GM18868 (cell line): ENCODE data around the gene OR8B4.
"Not testable (repeated sequence)": the region's sequence is repeated elsewhere in the genome, so short reads cannot be mapped to it uniquely, and the experiment has no call there.

ENCODE experiments used
- ATAC-seq: cut with Tn5 transposase; IDR thresholded peaks from one replicate; pipeline ENCODE4 v1.9.1; 2021; ENCODE audit warnings: mild to moderate bottlenecking, moderate library complexity; ENCODE audit not compliant: unreplicated experiment

OR8B4 gene, protein sequence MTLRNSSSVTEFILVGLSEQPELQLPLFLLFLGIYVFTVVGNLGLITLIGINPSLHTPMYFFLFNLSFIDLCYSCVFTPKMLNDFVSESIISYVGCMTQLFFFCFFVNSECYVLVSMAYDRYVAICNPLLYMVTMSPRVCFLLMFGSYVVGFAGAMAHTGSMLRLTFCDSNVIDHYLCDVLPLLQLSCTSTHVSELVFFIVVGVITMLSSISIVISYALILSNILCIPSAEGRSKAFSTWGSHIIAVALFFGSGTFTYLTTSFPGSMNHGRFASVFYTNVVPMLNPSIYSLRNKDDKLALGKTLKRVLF

DNA sequence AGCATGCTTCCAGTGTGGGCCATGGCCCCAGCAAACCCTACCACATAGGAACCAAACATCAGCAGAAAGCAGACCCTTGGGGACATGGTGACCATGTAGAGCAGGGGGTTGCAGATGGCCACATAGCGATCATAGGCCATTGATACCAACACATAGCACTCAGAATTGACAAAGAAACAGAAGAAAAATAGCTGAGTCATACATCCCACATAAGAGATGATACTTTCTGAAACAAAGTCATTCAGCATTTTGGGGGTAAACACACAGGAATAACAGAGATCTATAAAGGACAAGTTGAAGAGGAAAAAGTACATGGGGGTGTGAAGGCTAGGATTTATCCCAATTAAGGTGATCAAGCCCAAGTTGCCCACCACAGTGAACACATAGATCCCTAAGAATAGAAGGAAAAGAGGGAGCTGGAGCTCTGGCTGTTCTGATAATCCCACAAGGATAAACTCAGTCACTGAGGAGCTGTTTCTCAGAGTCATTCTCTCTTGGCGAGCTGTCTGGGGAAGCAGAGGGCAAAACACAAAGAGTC is at the start of gene OR8B4:
Gene OR8B4, minus strand, starts transcription at position 488 of the 538 bp plus-strand sequence. Its CDS starts 0 bp downstream, at position 488.
- no peak for ATAC-seq

DNA sequence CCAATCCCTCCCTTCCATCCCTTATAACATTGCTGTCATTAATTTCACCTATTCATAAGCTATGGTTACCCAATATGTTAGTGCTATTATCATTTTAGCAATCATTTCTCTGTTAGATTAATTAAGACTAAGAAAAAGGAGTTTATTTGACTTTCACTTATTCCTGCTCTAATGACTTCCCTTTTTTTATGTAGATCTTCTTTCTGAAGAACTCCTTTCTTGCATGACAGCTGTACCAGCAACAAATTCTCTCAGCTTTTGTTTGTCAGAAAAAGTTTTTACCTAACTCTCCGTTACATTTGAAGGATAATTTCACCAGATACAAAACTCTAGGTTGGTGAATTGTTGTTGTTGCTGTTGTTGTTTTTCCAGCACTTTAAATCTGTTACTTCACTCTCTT is 49.4 kb upstream of the OR8B4 start:
- ATAC-seq, result no peak

DNA sequence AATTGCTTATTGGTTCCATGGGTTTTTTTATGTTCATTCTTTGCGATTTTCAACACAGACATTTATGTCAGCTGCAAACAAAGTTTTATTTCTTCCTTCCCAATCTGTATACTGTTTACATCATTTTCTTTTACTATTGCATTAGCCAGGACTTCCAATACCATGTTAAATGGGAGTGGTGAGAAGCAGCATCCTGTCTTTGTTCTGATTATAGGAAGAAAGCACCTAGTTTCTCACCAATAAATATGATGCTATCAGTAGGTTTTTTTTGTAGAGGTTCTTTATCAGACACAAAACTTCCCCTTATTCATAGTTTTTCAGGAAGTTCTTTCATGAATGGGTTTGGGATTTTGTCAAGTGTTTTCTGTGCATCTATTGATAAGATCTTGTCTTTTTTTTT is 48.8 kb upstream of the OR8B4 start:
- no peak for ATAC-seq

DNA sequence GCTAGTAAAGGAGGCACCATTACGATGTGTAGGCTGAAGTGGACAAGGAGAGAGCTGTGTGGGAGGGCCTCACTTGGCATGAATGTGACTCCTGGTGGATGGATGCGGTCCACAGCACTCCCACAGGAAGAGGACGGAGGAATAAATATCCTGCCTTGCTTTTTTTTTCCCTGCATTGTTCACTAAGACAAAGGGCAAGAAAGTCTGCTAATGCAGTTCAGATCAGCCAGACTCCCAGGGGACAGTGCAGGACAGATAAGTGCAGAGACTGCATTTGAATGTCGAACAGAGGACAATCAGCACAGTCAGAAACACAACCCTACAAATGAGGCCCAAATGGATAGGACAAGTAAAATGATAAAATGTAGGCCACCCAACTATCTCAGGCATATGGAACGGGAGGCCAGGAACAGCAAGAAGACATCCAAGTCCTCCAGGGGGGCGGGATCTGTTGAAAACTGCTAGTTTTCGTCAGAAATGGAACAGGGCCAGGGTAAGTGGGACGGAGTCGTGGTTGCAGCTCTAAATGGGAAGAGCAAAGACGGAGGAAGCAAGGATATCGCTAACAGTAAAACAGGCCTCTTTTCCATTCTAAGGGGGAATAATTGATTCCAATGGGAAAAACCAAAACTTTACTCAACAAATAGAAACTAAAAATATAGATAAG is 46.0 kb upstream of the OR8B4 start:
- ATAC-seq, result no peak

DNA sequence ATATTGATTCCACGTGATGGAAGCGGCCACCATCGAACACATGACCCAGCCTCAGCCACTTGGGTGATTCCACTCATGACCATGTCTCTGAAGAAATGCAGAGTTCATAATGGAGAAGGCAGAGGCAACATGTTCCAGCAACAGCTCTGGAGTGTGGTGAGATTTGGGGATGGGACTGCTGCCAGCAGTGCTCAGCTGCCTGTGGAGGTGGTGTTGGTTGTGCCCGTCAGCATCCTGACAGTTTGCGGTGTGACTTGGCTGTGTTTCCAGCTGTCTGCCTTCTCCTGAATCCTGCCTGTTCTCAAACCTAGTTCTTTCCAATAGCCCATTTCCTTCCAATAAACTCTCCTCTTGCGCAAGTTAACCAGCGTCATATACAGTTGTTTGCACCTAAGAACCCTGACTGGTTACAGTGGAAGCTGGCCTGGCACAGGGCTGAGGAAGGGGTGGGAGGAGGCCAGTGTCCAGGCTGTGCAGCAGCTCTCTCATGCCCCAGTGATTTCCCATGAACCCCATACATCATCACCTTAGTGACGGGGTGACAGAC is 42.8 kb upstream of the OR8B4 start:
- ATAC-seq, result no peak

DNA sequence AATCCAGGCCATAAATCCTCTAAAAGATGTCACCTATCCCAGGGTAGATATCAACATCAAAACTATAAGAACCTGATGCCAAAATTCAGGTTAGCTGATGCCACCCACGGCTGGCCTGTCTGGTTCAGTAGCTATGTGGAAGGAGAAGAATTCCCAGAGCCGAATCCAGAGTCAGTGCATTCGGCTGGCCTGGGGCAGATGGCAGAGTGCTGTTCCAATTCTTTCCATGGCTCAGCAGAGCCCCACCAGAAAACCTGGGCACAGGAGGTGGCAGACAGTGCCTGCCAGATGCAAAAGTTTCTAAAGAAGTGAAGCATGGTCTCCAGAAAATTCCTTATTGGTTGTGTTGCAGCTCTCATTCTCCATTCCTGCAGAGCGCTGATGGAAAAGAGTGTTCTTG is 40.7 kb upstream of the OR8B4 start:
- no peak for ATAC-seq

DNA sequence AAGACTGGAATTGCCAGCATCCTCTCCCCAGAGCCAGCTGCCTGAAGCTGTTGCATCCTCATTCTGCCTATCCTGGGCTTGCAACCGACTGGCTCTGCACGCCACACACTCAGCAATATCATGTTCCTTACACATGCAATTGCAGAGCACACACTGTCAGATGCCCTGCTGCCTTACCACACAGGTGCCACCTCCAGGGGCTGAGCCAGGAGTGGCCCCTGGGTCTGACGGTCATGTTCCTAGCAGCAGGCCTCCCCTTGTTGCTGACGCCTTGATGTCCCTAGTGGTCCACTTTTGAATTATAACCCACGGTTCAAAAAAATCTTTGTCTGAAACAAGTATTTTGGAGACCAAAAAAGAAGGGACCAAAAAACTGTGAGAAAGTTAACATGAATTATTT is 39.3 kb upstream of the OR8B4 start:
- ATAC-seq, result no peak

DNA sequence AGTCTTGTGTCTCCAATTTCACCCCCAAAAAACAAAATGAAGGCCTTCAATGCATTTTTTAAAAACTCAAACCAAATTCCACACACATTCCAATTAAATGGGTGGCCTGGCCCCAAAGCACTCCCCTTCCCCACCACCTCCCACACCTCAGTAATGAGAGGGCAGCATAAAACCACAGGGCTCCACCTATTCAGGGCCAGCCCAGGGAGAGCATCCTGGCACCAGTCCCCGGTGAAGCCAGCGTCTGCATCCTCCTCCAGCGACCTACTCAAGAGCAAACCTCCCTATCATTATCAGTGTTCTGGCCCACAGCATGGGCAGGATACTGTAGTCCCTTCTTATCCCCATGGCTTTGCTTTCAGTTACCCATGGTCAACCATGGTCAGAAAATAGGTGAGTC is 38.7 kb upstream of the OR8B4 start:
- no peak for ATAC-seq

DNA sequence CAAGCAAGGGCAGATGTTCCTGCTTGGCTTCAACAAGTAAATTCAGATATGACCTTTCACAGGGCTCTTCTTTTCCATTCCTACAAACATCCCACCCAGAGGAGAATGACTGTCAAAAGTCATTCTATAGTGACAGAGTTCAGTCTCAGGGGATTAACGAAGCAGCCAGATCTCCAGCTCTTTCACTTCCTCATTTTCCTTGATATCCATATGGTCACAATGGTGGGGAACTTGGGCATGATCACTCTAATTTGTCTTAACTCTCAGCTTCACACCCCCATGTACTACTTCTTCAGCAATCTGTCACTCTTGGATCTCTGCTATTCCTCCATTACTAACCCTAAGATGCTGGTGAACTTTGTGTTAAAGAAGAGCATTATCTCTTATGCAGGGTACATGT is 35.8 kb upstream of the OR8B4 start:
- no peak for ATAC-seq

DNA sequence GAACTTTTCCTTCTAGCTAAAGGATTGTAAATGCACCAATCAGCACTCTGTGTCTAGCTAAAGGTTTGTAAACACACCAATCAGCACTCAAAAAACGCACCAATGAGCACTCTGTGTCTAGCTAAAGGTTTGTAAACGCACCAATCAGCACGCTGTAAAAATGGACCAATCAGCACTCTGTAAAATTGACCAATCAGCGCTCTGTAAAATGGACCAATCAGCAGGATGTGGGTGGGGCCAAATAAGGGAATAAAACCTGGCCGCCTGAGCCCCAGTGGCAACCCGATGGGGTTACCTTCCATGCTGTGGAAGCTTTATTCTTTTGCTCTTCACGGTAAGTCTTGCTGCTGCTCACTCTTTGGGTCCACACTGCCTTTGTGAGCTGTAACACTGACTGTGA is 34.7 kb upstream of the OR8B4 start:
- not testable (repeated sequence) for ATAC-seq

DNA sequence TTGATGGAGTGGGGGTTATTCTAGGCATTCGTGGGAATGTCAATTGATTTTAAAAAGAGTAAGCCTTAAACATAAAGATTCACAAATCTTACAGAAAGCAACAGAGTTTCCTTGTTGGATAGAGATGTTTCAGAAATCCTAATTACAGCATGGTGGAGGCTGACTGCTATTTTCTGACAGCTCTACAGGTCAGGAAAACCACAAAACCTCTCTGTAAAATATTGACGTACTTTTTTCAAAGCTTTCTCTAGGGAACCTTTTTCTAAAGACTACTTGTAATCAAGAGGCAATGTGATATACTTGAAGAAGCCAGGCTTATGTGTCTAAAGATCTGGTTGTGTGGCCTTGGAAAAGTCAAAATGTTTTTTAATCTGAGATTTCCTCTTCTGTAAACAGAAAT is 29.9 kb upstream of the OR8B4 start:
- no peak for ATAC-seq

DNA sequence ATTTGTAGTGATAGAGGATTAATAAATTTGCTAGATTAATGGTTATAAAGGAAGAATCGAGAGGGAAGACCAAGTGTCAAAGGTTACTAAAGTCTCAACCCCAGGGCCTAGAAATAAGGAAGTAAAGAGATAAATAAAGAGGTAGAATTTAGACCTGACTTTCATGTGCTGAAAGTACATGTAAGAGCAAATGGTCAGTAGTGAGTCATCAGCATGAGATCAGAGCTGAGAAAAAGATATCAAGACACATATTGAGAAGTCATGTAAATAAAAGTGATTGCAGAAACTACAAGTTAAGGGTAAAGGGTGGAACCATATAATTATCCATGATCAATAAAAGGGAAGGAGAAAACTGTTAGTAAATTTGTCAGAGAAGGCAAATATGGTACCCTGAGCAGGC is 22.2 kb upstream of the OR8B4 start:
- no peak for ATAC-seq

DNA sequence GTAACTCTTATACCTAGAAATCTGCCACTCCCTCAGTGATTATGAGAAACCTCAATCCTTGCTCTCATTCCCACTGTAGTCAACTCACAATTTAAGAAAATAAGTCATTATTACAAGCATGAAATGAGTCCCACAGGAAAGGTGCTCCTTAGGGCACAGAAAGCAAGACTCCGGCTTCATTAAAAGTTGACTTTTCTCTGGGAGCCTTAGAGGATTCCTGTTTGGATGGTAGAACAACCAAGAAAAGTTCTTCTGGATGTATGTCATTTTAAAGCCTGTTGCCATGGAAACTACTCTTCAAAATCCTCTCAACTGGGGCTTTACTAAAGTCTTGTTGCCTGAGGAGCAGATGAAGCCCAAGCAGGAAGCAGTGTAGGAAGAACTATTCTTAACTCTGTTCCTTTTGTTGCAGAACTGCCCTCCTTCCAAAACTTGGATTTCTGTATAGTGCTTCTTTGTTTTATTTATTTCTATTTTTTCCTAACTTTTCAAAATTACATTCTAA is 21.0 kb upstream of the OR8B4 start, which contains the start of gene OR8B8:
Gene OR8B8, minus strand, starts transcription at position 51 of the 505 bp plus-strand sequence. CDS start 4,611 bp downstream, outside the sequence.
- ATAC-seq, result no peak

DNA sequence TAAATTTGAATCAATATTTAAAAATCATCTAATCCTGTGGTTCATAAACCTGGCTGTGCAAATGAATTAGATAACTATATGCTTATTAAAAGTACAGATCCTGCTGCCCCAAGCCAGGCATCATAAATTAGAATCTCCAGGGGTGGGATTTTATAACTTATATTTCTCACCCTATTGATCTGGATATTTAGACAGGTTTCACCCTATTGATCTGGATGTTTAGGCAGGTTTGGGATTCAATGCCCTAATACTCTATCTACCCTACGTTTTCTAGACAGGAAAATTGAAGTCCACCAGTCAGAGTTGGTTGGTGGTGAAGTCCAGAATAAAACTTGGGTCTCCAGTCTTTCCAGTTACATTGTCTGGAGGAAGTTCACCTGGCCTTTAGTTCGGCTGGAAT is 18.2 kb upstream of the OR8B4 start:
- ATAC-seq, result no peak

DNA sequence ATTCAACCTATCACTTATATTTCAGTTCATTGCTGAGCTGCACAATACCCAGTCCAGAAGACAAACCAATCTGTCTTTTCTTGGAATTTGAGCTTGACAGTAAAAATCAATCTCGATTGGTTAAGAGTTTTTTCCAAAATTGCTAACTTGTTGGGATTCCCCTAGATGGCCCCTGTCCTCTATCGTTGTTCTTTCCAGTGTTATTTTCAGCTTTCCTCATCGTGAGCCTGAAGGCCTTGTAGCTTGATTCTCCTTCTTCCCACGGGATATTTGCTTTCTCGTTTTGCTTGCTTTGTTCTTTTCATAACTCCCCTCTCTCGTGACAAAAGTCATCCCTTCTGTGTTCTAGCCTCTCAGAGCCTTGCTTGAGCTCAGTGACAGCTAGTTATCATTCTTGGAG is 17.8 kb upstream of the OR8B4 start:
- ATAC-seq, result no peak

DNA sequence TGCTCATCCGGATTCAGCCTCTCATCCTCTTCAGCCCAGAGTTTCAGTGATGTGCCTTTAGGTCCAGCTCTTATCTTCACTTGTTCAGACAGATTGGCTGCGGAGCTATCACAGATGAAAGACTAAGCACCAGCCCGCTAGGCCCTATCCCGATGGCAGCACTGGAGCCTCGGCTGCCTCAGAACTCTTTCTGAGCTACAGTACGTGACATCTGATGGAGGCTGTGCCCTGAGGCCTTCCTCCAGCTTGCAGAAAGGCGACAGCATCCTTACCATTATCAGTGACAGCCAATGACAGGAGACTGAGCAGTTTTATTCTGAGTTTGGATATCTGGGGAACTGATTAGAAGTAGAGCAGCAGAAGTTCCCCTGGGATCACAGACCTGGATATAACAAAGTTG is 16.8 kb upstream of the OR8B4 start:
- no peak for ATAC-seq

DNA sequence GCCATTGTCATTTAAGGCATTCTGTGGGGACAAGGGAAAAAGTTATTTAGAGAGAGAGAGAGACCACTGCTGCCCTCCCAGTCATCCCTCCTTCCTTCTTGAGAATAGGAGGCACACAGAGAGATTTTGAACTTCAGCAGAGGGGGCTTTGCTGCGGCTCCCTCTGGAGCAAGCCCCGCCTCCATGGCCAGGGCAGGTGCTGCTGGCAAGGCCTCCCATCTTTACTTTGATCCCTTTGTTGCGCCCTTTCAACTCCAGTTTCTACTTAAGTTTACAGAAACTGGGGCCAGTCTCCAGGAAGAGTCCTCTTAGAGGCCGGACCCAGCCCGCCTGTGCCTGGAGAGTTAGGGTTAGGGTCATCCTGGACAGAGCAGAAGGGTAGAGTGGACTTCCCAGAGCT is 16.4 kb upstream of the OR8B4 start:
- no peak for ATAC-seq

DNA sequence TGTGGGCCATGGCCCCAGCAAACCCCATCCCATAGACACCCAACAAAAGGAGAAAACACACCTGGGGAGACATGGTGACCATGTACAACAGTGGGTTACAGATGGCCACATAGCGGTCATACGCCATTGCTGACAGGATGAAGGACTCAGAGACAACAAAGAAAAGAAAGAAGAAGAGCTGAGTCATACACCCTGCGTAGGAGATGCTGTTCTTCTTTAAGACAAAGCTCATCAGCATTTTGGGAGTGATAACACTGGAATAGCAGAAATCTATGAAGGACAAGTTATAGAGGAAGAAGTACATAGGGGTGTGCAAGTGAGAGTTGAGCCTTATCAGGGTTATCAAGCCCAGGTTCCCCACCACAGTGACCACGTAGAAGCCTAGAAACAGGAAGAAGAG is 15.9 kb upstream of the OR8B4 start:
- ATAC-seq, result no peak

DNA sequence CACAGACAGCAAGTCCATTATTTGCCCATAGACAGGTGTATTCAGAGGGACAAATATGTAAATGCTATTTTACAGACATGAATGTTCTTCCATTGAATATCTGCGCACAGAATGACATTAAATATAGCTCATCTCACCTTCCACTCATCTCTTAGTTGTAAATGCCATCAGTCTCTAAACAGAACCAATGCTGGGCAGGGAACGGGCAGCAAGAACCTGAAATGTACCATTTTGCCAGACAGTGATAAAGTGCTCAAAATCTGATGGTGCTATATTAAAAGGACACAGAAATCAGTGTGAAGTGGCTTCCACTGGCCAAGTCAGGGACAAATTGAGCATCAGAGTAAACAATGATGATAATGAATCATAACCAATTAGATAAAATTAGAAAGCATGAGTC is 10.0 kb upstream of the OR8B4 start:
- no peak for ATAC-seq

DNA sequence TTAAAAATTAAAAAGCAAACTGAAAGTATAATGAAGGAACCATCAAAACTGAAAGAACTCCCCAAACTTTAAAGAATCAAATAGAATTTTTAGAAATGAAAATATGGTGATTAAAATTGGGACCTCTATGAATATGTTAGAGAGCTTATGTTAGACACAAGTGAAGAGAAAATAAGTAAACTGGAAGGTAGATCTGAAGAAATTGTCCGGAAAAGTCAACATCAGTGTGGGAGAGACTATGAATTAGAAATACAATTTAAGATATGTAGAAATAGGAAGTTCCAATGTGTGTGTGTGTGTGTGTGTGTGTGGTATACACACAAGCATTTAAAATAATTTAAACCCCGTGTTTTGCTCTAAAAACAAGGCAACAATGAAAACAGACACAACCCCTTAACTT is 4.9 kb upstream of the OR8B4 start:
- ATAC-seq, result no peak

DNA sequence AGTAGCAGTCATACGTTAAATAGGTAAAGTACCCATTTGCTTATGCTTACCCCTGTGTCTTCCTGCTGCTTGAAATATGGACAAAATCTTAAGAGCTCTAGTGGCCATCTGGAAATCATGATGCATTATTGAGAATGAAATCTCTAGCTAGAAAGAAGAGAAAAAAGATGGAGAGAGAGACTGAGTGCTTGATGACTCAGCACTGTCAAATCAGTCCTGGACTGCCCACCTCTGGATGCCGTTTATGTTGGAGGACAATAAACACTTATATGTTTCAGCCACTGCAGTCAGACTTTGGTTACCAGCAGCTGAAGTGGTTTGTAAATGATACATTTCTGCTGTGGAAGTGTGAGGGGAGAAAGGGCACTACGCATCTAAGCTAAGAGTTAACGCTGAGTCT is 3.6 kb downstream of the OR8B4 start:
- no peak for ATAC-seq

DNA sequence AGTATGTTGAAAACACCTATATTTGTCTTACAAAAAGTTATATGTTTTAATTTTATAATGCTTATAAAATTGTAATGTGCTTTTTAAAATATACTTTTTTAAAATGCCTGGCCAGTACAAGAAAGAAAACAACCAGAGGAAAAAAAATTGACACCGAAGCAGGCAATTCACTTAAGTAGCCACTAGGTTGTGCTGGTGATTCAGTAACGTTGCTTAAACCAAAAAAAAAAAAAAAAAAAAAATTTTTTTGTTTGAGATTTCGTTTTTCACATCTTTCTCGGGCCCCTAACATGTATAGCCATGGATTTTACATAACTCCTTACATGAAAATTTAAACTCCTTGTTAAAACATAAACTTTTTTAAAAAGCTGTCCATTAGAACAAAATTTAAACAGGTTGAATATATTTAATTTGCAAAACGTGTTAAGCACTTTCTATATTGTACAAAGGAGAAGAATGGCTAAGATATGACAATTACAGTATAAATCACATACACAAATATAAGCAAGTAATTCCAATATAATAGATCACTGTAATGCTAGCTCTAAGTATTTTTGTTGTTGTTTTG is 9.2 kb downstream of the OR8B4 start:
- ATAC-seq, result no peak
